CD4-positive, alpha-beta T cell treated with Interleukin-1 beta for 1 hour (primary cell): Measurements from ENCODE around the gene DDN.

ENCODE experiments used
- DNase-seq, 2 donors: peaks; one replicate each; pipeline ENCODE4 v3.0.0-alpha.2; 2020 to 2022

The DDN gene

DNA sequence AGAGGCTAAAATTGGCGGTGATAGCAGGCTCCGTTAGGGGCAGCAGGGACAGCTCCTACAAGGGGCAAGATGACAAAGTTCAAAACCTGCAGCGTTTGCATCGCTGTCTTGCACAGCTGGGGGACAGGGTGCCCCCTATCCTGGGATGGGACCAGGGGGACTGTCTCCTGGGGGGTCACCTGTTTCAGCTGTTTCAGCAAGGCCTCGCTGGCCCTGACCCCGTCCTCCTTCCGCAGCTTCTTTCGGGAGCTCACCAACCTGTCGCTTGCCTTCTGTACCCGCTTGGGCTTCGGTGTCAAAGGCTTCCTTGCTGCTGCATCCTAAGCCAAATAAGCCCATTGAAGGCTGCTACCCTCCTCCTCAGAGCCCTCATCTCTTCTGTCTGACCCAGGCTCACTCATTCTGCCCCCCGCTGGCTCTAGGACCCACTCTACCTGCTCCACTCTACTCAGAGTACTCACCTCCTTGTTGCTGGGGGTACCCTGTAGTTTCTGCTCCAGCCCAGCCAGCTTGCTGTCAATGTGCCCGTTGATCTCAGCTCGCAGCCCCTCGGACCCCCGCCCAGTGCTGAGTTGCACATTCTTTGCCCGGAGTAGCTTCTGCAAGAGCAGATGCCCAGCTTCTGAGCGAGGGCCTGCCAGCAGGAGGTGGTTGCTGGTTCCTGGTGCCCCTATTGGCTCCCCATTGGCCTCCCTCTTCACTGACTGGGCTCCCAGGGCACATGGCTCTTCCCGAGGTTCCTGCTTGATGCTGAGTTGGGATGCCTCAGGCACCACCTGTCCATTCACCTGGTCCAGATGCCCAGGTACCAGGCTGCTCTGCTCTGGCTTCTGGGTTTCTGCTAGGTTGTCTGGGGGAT, 31.8 kb upstream of the DDN start:
- DNase-seq, result no peak

DNA sequence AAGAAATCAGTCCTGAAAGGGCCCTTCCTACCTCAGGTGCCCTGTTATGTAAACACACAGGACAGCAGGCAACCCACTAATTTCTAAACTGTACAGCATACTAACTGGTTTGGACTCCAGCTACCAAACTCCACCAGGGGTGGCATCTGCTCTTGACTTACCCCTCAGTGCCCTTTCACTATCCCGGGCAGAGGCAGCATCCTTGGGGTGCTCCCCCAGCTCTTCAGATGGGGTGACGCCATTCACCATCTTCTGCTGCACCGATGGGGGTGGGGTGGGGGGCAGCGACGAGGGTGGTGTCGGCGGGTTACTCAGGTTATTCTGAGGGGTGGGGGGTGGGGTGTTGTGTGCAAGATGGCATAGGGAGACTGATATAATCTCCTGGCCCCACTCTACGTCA, 30.9 kb upstream of the DDN start:
- DNase-seq, result no peak

DNA sequence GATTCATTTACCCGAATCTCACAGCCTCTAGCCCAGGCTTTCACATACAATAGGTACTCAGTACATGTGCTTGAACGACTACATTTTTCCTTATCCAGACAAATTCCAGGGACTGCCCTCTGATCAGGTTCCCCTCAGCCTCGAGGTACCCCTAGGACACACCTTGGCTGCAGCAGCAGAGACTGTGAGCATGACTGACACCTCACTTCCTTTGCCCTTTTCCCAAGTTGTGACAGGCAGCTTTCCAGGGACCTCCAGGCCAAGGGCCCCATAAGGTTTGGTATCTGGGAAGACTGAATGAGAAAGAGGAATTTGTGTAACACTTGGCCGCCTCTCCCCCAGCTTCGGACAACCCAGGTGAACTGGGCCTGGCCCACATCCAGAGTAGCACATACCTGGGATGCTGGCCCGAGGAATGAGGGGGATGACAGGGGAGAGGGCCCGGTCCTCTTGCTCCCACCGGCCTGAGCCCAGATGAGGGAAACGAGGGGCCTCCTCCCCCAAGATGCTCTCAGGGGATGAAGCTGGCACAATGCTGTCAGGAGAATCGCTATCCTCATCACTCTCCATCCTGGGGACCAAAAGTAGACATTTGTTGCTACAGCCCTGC, 29.6 kb upstream of the DDN start:
- DNase-seq, result no peak

DNA sequence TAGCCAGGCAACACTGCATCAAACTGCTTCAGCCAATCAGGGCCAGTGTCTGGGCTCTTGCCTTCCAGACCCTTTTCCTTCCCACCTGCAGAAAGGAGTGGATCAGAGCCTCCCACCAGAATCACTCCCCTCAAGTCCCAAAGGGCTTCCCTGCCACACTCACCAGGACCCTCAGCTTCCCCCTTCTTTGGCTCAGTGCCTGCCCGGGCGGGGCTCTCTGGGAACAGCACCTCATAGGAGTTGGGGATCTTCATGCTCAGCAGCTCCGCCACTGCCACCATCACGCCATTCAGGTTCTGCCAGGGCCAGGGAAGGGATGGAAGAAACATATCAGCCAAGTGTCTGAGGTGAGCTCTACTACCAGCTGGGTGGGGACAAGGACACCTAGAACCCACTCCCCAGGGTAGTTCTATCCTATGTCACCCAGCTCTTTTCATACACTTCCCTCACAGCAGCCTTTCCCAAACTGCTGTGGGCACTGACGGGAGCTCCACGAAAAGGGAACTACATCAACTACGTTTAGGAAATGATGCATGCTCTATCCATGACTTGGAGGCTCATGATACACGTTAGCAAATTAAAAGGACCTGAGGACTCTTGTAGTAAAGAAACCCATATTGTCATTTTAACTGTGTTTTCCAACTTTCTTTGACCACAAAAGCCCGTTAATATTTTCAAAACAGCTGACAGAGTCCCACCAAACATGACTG, 28.8 kb upstream of the DDN start:
- no peak for DNase-seq

GRCh38 chr12:49026678-49027480, 27.7 kb upstream of the DDN start:
- no peak for DNase-seq

DNA sequence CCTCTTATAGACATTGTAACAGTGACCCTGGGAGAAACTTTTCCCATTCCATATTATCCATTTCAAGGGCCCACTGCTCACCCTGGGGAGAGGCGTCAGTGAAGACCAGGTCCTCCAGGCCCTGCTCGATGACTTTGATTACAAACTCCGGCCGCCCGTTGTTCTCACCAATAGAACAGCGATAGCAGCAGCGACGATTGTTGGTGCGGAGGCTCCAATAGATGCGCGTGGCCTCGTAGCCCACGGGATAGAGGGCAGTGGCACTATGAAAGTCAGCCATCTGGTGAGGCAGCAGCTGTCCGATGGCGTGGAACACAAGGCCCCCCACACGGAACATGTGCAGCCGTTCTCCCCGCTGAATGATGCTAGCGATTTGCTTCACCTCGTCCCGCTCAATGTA, 26.9 kb upstream of the DDN start:
- DNase-seq, result no peak

DNA sequence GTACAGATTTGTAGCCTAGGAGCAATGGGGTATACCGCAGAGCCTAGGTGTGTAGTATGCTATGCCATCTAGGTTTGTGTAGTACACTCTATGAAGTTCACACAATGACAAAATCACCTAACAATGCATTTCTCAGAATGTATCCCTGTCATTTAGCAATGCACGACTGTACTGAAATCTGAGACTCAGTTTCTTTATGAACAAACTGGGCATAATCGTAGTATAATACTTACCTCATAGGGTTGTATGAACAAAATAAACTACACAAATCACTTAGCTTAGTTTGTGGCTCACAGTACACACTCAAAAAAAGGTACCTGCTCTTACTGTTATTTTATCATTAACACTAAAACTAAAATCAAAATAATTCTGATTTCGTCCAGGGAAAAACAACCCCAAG, 26.3 kb upstream of the DDN start:
- no peak for DNase-seq

- DNase-seq, result no peak
These were observed 25.4 kb upstream of the DDN start for GRCh38 chr12:49024543-49024942.

- no peak for DNase-seq
These were observed 24.6 kb upstream of the DDN start for GRCh38 chr12:49023812-49024211.

- no peak for DNase-seq
These were observed 23.5 kb upstream of the DDN start for GRCh38 chr12:49022558-49023178.

- DNase-seq, result no peak
These were observed 22.2 kb upstream of the DDN start for GRCh38 chr12:49021292-49021915.

DNA sequence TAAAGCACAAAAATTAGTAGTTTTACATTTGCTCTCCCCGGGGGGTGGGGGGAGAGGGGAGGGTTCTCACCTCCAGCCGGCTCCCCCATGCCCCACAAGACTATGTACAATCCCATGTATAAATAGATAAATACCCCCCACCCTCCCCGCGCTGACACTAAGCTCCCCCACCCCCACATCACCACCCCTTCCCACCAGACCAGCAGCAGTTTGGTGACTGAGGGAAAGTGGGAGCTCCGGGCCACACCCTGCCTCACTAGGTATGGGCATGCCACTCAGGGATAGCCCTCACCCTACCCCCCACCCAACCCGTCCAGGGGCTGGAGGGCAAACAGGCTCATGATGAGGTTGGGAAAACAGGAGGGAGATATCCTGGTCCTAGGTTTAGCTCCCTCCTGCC, 21.3 kb upstream of the DDN start:
- no peak for DNase-seq

GRCh38 chr12:49019443-49020324, 20.5 kb upstream of the DDN start:
- peak; percentile 62 to 65 for DNase-seq

- no peak for DNase-seq
These were observed 19.9 kb upstream of the DDN start for GRCh38 chr12:49019120-49019430.

DNA sequence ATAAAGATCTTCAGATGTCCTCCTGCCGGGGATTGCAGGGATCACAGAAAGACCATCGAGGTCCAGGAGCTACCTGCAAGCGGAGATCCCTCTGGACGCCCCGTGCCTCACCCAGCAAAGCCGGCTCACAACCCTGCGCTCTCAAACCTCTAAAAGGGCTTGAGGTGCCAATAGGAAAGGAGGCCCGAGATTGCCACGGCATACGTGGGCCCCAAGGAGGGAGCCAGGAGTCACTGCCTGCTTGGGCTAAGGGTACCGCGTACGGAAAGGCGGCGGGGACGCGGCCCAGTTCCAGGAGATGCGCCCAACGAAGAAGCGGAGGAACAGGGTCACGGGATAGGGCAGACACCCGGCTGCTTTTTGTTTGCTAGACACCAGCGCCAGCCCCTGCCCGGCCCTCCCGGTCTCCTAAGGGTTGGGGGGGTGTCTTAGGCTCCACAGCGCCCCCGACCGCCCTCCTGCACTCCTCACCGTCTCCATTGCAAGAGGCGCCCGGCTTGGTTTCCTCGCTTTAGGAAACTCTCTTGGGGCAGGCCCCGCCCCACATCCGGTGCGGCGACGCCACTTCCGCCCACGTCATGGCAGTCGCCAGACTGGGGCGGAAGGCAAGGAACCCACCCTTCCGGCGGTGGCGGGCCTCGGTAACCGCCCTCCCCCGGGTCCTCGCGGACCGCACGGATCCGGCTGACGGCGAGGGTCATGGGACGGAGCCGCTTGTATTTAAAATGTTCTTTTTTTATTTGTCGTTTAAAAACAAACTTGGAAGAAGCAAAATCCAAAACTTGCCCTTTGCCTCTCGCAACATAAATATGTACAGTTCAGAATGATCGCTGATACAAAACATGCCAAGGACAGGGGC, 19.3 kb upstream of the DDN start, which contains the start of gene PRKAG1:
Gene PRKAG1 (minus strand): TSS at position 516 of the 859 bp plus-strand sequence. CDS start 36 bp downstream, at position 480.
- DNase-seq, result peak; percentile 98

- peak in 1 of 2 donors; percentile 42 for DNase-seq
These were observed 18.7 kb upstream of the DDN start for GRCh38 chr12:49017891-49018260.

GRCh38 chr12:49015196-49015595, 16.0 kb upstream of the DDN start:
- DNase-seq, result no peak

GRCh38 chr12:49014547-49014946, 15.4 kb upstream of the DDN start:
- no peak for DNase-seq

DNA sequence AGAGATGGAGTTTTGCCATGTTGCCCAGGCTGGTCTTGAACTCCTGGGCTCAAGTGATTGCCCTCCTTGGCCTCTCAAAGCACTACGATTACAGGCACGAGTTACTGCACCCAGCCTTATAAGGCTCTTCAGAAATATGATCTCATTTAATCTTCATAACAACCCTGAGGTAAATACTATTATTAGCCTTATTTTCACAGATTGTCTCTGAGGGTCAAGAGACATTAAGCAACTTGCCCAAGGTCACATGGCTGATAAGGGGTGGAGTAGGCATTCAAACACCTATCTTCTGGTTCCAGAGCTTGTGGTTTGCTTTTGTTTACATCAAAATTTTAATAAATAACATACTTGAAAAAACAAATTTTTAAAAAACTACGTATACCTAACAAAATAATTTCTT, 14.3 kb upstream of the DDN start:
- DNase-seq, result no peak

- DNase-seq, result no peak
These were observed 13.6 kb upstream of the DDN start for GRCh38 chr12:49012739-49013138.
